ENCODE data around the gene YTHDC1.
"Not testable (repeated sequence)": the region's sequence is repeated elsewhere in the genome, so short reads cannot be mapped to it uniquely, and the experiment has no call there.

The YTHDC1 gene

GRCh38 chr4:68291256-68291655 is 58.6 kb downstream of the YTHDC1 start:
- no peak for DNase-seq (ENCODE audit: low read depth in 2 of 2)

GRCh38 chr4:68288393-68288740 is 61.5 kb downstream of the YTHDC1 start:
- DNase-seq (ENCODE audit: low read depth in 2 of 2), result no peak

- DNase-seq (ENCODE audit: low read depth in 2 of 2), result no peak
Measured at GRCh38 chr4:68287704-68288392, 62.0 kb downstream of the YTHDC1 start.

- DNase-seq (ENCODE audit: low read depth in 2 of 2), result no peak
Measured at GRCh38 chr4:68283714-68284113, 66.2 kb downstream of the YTHDC1 start.

GRCh38 chr4:68283095-68283494 is 66.8 kb downstream of the YTHDC1 start:
- no peak for DNase-seq (ENCODE audit: low read depth in 2 of 2)

- DNase-seq (ENCODE audit: low read depth in 2 of 2), result not testable (repeated sequence)
Measured at GRCh38 chr4:68281796-68282740, 67.8 kb downstream of the YTHDC1 start.

- DNase-seq (ENCODE audit: low read depth in 2 of 2), result no peak
Measured at GRCh38 chr4:68278029-68278428, 71.9 kb downstream of the YTHDC1 start.

GRCh38 chr4:68277627-68278026 is 72.3 kb downstream of the YTHDC1 start:
- DNase-seq (ENCODE audit: low read depth in 2 of 2), result no peak

GRCh38 chr4:68272860-68273259 is 77.0 kb downstream of the YTHDC1 start:
- DNase-seq (ENCODE audit: low read depth in 2 of 2), result no peak

- no peak for DNase-seq (ENCODE audit: low read depth in 2 of 2)
Measured at GRCh38 chr4:68272380-68272779, 77.5 kb downstream of the YTHDC1 start.

- no peak for DNase-seq (ENCODE audit: low read depth in 2 of 2)
Measured at GRCh38 chr4:68271851-68272357, 78.0 kb downstream of the YTHDC1 start.

- no peak for DNase-seq (ENCODE audit: low read depth in 2 of 2)
Measured at GRCh38 chr4:68267433-68267944, 82.4 kb downstream of the YTHDC1 start.

- DNase-seq (ENCODE audit: low read depth in 2 of 2), result no peak
Measured at GRCh38 chr4:68264875-68265565, 84.9 kb downstream of the YTHDC1 start.

All from stimulated activated CD4-positive, alpha-beta T cell treated with anti-CD3 and anti-CD28 coated beads, Interleukin-12 subunit alpha, Interleukin-12 subunit beta, amount 100 ng/mL, for 24 hours (primary cell).